KMS-11 (cell line): ENCODE data around the gene GTPBP10.
"Not testable (repeated sequence)": the region's sequence is repeated elsewhere in the genome, so short reads cannot be mapped to it uniquely, and the experiment has no call there.

ENCODE experiments used
- H2AFZ ChIP-seq: fragments of 200-600 bp; sonication (generic); 2 replicates; pipeline ENCODE4 v1.6.1; 2016; ENCODE audit warnings: antibody characterized with exemption, mixed run types, low read depth
- H3K27ac ChIP-seq: fragments of 200-600 bp; sonication (generic); 2 replicates; pipeline ENCODE4 v1.6.1; 2016; ENCODE audit warnings: mild to moderate bottlenecking, mixed run types
- H3K27me3 ChIP-seq: fragments of 200-600 bp; sonication (generic); 2 replicates; pipeline ENCODE4 v1.6.1; 2017; ENCODE audit warnings: mild to moderate bottlenecking, low read depth, mixed run types, moderate library complexity; ENCODE audit not compliant: insufficient read depth
- H3K36me3 ChIP-seq: fragments of 200-600 bp; sonication (generic); 2 replicates; pipeline ENCODE4 v1.6.1; 2017; ENCODE audit warnings: mild to moderate bottlenecking, mixed run types; ENCODE audit not compliant: insufficient read depth
- H3K4me1 ChIP-seq: fragments of 200-600 bp; sonication (generic); 2 replicates; pipeline ENCODE4 v1.6.1; 2016; ENCODE audit warnings: mild to moderate bottlenecking, low read depth, mixed run types; ENCODE audit not compliant: poor library complexity, severe bottlenecking
- H3K4me2 ChIP-seq: fragments of 200-600 bp; sonication (generic); 2 replicates; pipeline ENCODE4 v1.7.0; 2016; ENCODE audit warnings: mild to moderate bottlenecking, mixed run types
- H3K4me3 ChIP-seq: fragments of 200-600 bp; sonication (generic); IDR thresholded peaks from 2 replicates; pipeline ENCODE4 v1.6.1; 2017; ENCODE audit warnings: low read depth, low read length, mixed read lengths; ENCODE audit not compliant: insufficient read depth
- H3K79me2 ChIP-seq: fragments of 200-600 bp; sonication (generic); 2 replicates; pipeline ENCODE4 v1.6.1; 2016; ENCODE audit warnings: low read depth, mixed run types; ENCODE audit not compliant: insufficient read depth
- H3K9ac ChIP-seq: fragments of 200-600 bp; sonication (generic); 2 replicates; pipeline ENCODE4 v1.6.1; 2016; ENCODE audit warnings: mild to moderate bottlenecking, mixed run types
- H4K20me1 ChIP-seq: fragments of 200-600 bp; sonication (generic); 2 replicates; pipeline ENCODE4 v1.6.1; 2016; ENCODE audit warnings: mild to moderate bottlenecking, mixed run types; ENCODE audit not compliant: insufficient read depth
- TF ChIP-seq, protein P1 (sequence below): fragments of 200-600 bp; sonication (generic); conservative IDR thresholded peaks from 2 replicates; pipeline ENCODE4 v1.6.1; 2017; ENCODE audit warnings: low read depth, mild to moderate bottlenecking, antibody characterized with exemption, low read length, moderate library complexity, mixed read lengths

Gene GTPBP10

DNA sequence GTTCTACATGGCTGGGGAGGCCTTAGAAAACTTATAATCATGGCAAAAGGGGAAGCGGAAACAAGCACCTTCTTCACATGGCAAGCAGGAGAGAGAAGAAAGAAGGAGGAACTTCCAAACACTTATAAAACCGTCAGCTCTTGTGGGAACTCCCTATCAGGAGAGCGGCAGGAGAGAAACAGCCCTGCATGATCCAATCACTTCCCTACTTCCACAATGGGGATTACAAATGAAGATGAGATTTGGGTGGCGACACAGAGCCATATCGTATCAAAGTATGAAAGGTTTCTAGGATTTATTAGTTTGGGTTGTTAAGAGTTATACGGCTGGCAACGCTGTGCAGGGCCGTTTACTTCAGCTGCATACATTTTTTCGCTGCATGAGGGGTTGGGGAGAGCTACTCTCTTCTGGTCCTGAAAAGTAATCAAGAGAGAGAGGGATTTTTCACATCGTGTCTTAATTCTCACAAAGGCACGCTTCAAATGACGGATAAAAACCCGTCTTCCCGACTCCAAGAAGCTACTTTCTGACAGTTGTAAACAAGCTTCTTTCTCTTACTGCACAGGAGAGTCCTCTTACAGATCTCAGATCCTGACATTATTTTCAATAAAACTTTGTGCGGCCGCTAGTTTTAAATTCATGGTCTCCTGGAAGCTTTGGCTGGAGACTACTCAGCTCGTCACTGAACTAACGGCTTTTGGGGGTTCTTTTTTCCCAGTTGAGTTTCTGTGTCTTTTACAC is 751 bp upstream of the GTPBP10 start:
- peaks cover 19% of the 10 kb centered on the region for H3K79me2 ChIP-seq
- peak overlapping the region; percentile 1 for H3K4me3 ChIP-seq
- H3K9ac ChIP-seq = peak overlapping the region; percentile 88; the same call in 1 of the 2 replicates
- peak overlapping the region; percentile 83 for H2AFZ ChIP-seq
- peaks cover 9% of the 10 kb centered on the region for H3K4me1 ChIP-seq
- H4K20me1 ChIP-seq = no peaks in the 10 kb centered on the region
- TF ChIP-seq, protein P1, sequence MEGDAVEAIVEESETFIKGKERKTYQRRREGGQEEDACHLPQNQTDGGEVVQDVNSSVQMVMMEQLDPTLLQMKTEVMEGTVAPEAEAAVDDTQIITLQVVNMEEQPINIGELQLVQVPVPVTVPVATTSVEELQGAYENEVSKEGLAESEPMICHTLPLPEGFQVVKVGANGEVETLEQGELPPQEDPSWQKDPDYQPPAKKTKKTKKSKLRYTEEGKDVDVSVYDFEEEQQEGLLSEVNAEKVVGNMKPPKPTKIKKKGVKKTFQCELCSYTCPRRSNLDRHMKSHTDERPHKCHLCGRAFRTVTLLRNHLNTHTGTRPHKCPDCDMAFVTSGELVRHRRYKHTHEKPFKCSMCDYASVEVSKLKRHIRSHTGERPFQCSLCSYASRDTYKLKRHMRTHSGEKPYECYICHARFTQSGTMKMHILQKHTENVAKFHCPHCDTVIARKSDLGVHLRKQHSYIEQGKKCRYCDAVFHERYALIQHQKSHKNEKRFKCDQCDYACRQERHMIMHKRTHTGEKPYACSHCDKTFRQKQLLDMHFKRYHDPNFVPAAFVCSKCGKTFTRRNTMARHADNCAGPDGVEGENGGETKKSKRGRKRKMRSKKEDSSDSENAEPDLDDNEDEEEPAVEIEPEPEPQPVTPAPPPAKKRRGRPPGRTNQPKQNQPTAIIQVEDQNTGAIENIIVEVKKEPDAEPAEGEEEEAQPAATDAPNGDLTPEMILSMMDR = no peak
- H3K4me2 ChIP-seq = peak overlapping the region; percentile 76
- no peaks in the 10 kb centered on the region for H3K36me3 ChIP-seq
- peak overlapping the region; percentile 77 for H3K27ac ChIP-seq
- no peaks in the 10 kb centered on the region for H3K27me3 ChIP-seq

DNA sequence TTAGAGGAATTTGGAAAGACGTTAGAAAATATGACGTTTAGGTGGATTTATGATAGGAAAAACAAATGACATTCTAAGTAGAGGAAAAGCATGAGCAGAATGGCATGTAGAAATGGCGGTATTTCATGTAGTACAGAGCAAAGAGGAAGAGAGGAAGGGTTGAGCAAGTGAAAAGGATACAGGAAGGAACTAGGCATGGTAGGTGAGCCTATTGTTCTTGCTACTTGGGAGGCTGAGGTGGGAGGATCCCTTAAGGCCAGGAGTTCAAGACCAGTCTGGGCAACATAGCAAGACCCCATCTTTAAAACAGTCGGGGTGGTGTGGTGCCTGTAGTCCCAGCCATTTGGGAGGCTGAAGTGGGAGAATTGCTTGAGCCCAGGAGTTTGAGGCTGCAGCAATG is 1.2 kb downstream of the GTPBP10 start:
- H3K9ac ChIP-seq = peak overlapping the region; percentile 88; the same call in 1 of the 2 replicates
- peaks cover 31% of the 10 kb centered on the region for H3K79me2 ChIP-seq

GRCh38 chr7:90349305-90349704 is 2.8 kb downstream of the GTPBP10 start:
- Histone ChIP-seq H4K20me1 (no peaks in the 10 kb centered on the region), H3K4me3 (no peak overlapping the region), H2AFZ (no peak overlapping the region), H3K36me3 (no peaks in the 10 kb centered on the region; the same call in 1 of the 2 replicates), H3K9ac (no peak overlapping the region), H3K4me1 (peaks cover 9% of the 10 kb centered on the region), H3K27me3 (no peaks in the 10 kb centered on the region), H3K79me2 (peaks cover 38% of the 10 kb centered on the region), H3K4me2 (no peak overlapping the region), H3K27ac (no peak overlapping the region)
- TF ChIP-seq, protein P1 = no peak

More for the DNA sequence above, 1.2 kb downstream of the GTPBP10 start:
- TF ChIP-seq, protein P1 = no peak
- peaks cover 9% of the 10 kb centered on the region for H3K4me1 ChIP-seq
- H3K4me3 ChIP-seq = no peak overlapping the region
- H3K36me3 ChIP-seq = no peaks in the 10 kb centered on the region
- H3K27ac ChIP-seq = no peak overlapping the region
- H3K27me3 ChIP-seq = no peaks in the 10 kb centered on the region
- H2AFZ ChIP-seq = no peak overlapping the region
- no peaks in the 10 kb centered on the region for H4K20me1 ChIP-seq
- peak overlapping the region; percentile 70 for H3K4me2 ChIP-seq

DNA sequence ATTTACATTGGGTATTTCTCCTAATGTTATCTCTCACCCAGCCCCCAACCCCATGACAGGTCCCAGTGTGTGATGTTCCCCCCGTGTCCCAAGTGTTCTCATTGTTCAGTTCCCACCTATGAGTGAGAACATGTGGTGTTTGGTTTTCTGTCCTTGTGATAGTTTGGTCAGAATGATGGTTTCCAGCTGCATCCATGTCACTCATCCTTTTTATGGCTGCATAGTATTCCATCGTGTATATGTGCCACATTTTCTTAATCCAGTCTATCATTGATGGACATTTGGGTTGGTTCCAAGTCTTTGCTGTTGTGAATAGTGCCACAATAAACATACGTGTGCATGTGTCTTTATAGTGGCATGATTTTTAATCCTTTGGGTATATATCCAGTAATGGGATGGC is 3.5 kb downstream of the GTPBP10 start:
- H3K36me3 ChIP-seq, H3K4me3 ChIP-seq, H3K27ac ChIP-seq, H3K4me1 ChIP-seq, H3K9ac ChIP-seq, H4K20me1 ChIP-seq, H3K4me2 ChIP-seq, H2AFZ ChIP-seq, H3K27me3 ChIP-seq: not testable (repeated sequence)
- H3K79me2 ChIP-seq = peaks cover 38% of the 10 kb centered on the region

DNA sequence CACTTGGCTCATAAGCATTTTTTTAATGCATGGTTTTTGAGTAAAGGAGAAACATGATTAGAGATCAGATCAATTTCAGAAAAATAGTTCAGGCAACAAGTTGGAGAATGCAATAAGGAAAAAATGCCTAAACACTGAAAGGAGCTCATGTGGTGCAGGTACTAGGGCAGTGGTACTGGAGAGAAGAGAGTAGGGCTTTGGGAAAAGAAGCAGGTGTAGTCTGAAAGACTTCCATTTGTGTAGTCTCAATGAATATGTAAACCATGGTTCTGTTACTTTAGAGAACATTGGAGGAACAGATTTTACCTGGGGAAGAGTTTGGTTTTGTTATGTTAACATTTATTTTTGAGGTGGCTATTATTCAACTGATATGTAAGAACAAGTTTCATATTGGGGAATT is 5.5 kb downstream of the GTPBP10 start:
- TF ChIP-seq, protein P1 = no peak
- H3K9ac ChIP-seq = no peak overlapping the region
- H3K27ac ChIP-seq = no peak overlapping the region
- peaks cover 35% of the 10 kb centered on the region for H3K79me2 ChIP-seq
- no peak overlapping the region for H3K4me2 ChIP-seq
- H4K20me1 ChIP-seq = no peaks in the 10 kb centered on the region
- no peak overlapping the region for H3K4me3 ChIP-seq
- H3K27me3 ChIP-seq = no peaks in the 10 kb centered on the region
- H3K4me1 ChIP-seq = peaks cover 9% of the 10 kb centered on the region
- H2AFZ ChIP-seq = no peak overlapping the region
- H3K36me3 ChIP-seq = no peaks in the 10 kb centered on the region; the same call in 1 of the 2 replicates
